ES-I3 (cell line): ENCODE measurements around the gene BABAM2.

Experiments
- H3K36me3 ChIP-seq: 2 replicates; pipeline ENCODE4 v1.6.1; 2013; ENCODE audit warnings: mild to moderate bottlenecking, low read length, control low read depth, moderate library complexity; ENCODE audit not compliant: insufficient read depth
- H3K4me1 ChIP-seq: 2 replicates; pipeline ENCODE4 v1.6.1; 2013; ENCODE audit warnings: mild to moderate bottlenecking, control low read depth, low read length; ENCODE audit not compliant: insufficient read depth
- H3K9ac ChIP-seq: 2 replicates; pipeline ENCODE4 v1.6.1; 2013; ENCODE audit warnings: low read depth, mild to moderate bottlenecking, low read length, moderate library complexity
- H3K9me3 ChIP-seq: 2 replicates; pipeline ENCODE4 v1.6.1; 2013; ENCODE audit warnings: mild to moderate bottlenecking, low read length, moderate library complexity; ENCODE audit not compliant: control insufficient read depth, insufficient read depth

The BABAM2 gene

DNA sequence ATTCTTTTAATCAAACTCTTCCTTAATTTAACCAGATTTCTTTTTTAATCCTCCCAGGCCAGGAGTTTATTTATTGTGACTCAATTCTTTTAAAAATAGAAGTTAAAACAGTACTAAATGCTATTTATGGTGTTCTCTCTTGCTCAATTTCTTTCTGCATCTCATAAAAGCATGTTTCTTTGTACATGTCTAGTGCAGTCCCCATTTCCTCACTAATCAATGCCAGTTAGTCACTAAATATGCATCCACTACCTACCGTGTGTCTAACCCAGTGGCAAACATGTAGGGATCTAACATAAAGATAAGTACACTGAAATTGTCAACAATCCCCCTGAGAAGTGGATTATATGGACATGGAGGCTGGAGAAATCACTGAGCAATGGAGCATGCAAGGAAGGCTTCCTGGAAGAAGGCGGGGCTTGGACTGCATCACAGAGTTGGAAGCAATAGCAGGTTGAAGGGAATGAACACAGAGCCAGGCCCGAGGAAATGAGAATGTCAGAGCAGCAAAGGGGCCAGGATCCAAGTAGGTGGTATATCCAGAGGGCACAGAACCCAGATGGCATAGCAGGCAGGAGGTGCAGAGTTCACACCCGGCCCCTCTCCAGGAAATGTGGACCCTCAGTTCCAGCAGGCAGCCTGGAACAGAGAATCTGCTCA is 396.9 kb downstream of the BABAM2 start:
- Histone ChIP-seq H3K9ac (no peak overlapping the region), H3K9me3 (no peaks in the 10 kb centered on the region), H3K4me1 (peaks cover 4% of the 10 kb centered on the region; the same call in 1 of the 2 replicates), H3K36me3 (no peaks in the 10 kb centered on the region)

DNA sequence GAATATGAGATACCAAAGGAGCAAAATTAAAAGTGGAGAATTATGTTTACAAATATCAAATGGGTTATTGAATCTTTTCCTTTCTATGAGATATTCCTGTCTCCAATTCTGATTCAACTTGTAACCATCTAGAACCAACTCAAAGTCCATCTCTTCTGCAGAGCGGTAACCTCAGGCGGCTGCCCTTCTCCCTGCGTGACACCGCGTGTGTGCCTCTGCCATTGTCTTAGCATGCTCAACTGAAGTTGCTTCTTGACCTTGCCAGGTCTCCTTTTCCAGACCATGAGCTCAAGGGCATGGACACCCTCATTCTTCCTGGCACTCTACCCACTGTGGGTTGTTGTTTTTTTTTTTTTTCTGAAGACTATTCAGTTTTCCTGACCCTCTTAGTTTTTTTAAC is 398.1 kb downstream of the BABAM2 start:
- Histone ChIP-seq H3K4me1 (peaks cover 4% of the 10 kb centered on the region; the same call in 1 of the 2 replicates), H3K9me3 (no peaks in the 10 kb centered on the region), H3K9ac (no peak overlapping the region), H3K36me3 (no peaks in the 10 kb centered on the region)

DNA sequence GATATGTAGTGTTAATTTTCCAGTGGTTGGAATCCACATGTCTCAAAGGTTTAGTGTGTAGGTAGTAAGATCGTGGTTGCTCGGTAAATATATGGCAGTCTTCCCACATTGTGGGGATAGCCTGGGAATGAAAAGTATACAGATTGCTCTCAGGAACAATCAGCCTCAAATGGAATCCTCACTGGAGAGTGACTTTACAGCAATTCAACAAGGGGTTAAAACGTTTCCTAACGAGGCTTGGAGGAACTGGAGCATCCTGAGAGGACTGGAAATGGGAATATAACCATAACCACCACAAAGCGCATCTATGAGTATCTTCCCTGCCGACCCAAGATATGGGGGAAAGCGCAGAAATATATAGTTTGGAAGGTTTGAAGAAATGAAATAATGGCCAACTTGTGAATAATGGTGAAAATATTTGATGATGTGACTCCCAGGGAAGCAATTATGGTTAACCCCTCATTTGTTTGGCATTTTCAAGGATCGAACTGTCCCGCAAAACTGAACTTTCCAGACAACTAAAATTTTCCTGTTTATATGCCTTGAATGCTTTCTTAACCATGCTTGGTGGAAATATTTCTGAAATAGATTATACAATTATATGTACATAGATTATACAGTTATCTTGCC is 401.4 kb downstream of the BABAM2 start:
- Histone ChIP-seq H3K4me1 (no peaks in the 10 kb centered on the region), H3K9me3 (no peaks in the 10 kb centered on the region), H3K36me3 (no peaks in the 10 kb centered on the region), H3K9ac (no peak overlapping the region)

DNA sequence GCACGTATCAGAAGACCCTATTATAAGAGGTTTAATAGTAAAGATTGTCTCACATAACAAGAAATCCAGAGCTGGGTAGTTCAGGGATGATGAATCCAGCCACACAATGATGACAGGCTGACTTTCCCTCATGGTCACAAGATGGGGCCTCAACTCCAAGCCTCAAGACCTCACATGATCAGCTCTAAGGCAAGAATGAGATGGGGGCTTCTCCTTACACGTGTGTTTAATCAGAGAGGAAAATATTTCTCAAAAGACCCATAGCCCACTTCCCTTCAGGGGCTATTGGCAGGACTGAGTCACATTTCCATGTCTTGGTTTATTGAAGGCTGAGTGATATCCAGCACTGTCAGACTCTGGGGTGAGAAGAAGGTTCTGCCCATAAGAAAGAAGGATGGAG is 402.0 kb downstream of the BABAM2 start:
- Histone ChIP-seq H3K9ac (no peak overlapping the region), H3K36me3 (no peaks in the 10 kb centered on the region), H3K4me1 (peaks cover 2% of the 10 kb centered on the region; the same call in 1 of the 2 replicates), H3K9me3 (no peaks in the 10 kb centered on the region)

GRCh38 chr2:28293416-28293815 is 402.9 kb downstream of the BABAM2 start:
- Histone ChIP-seq H3K4me1 (peaks cover 10% of the 10 kb centered on the region), H3K36me3 (no peaks in the 10 kb centered on the region), H3K9me3 (no peaks in the 10 kb centered on the region), H3K9ac (no peak overlapping the region)

GRCh38 chr2:28294451-28294850 is 403.9 kb downstream of the BABAM2 start:
- Histone ChIP-seq H3K4me1 (peaks cover 14% of the 10 kb centered on the region), H3K9me3 (no peaks in the 10 kb centered on the region), H3K36me3 (no peaks in the 10 kb centered on the region), H3K9ac (no peak overlapping the region)

DNA sequence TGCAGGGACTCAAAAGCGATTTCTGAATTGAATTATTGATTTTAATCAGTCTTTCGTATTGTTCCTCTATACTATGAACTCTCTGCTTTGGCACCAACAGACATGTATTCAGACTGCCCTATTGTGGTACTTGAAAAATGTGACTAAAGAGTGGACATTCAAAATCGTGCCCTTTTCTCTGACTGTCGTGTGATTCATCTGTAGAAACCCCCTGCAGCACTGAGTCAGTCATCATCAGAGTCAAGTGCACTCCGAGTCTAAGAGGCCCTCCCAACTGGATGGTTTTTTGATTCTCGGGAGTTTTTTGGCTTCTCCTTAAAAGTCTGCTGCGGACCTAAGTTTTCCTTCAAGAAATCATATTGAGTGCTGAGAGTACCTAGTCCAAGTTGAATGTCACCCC is 405.7 kb downstream of the BABAM2 start:
- Histone ChIP-seq H3K4me1 (peaks cover 14% of the 10 kb centered on the region), H3K36me3 (no peaks in the 10 kb centered on the region; the same call in 1 of the 2 replicates), H3K9ac (no peak overlapping the region)

DNA sequence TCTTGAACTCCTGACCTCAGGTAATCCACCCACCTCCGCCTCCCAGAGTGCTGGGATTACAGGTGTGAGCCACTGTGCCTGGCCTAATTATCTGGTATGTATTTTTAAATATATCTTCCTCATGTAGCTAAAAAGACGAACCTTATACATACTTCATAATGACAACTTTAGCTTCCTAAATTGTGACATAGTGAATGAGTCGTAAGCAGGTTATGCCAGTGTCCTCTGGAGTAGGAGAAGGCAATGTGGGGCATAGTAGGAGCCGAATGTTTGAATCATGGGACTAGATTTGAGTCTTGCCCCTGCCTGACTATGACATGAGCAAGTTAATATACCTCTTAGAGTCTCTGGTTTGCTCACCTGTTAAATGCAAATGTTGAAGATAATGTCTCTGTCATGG is 406.4 kb downstream of the BABAM2 start:
- Histone ChIP-seq H3K4me1 (peaks cover 14% of the 10 kb centered on the region), H3K36me3 (no peaks in the 10 kb centered on the region; the same call in 1 of the 2 replicates), H3K9ac (no peak overlapping the region), H3K9me3 (no peaks in the 10 kb centered on the region)

More for the DNA sequence above, 405.7 kb downstream of the BABAM2 start:
- H3K9me3 ChIP-seq: no peaks in the 10 kb centered on the region

GRCh38 chr2:28297531-28297930 is 407.0 kb downstream of the BABAM2 start:
- no peak overlapping the region for H3K9ac ChIP-seq
- H3K36me3 ChIP-seq: no peaks in the 10 kb centered on the region; the same call in 1 of the 2 replicates
- peaks cover 14% of the 10 kb centered on the region for H3K4me1 ChIP-seq
- H3K9me3 ChIP-seq: no peaks in the 10 kb centered on the region

- Histone ChIP-seq H3K9me3 (no peaks in the 10 kb centered on the region), H3K9ac (no peak overlapping the region), H3K36me3 (no peaks in the 10 kb centered on the region; the same call in 1 of the 2 replicates), H3K4me1 (peaks cover 14% of the 10 kb centered on the region)
These were observed 407.9 kb downstream of the BABAM2 start for GRCh38 chr2:28298406-28298805.

GRCh38 chr2:28300485-28301341 is 410.2 kb downstream of the BABAM2 start:
- Histone ChIP-seq H3K4me1 (peaks cover 14% of the 10 kb centered on the region), H3K9me3 (peaks cover 4% of the 10 kb centered on the region), H3K9ac (no peak overlapping the region), H3K36me3 (no peaks in the 10 kb centered on the region; the same call in 1 of the 2 replicates)

DNA sequence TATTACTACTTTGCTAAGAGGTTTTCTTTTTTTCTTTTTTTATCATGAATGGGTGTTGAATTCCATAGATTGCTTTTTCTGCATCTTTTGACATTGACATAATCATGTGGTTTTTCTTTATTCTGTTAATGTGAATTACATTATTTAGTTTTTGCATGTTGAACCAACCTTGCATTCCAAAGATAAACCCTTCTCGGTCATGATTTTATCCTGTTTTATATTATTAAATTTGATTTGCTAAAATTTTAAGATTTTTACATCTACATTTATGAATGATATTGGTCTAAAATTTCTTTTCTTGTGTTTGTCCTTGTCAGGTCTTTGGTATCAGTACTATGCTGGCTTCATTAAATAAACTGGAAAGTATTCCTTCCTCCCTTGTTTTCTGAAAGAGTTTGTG is 414.7 kb downstream of the BABAM2 start:
- Histone ChIP-seq H3K9me3 (peaks cover 4% of the 10 kb centered on the region), H3K36me3 (no peaks in the 10 kb centered on the region; the same call in 1 of the 2 replicates), H3K4me1 (no peaks in the 10 kb centered on the region), H3K9ac (no peak overlapping the region)

DNA sequence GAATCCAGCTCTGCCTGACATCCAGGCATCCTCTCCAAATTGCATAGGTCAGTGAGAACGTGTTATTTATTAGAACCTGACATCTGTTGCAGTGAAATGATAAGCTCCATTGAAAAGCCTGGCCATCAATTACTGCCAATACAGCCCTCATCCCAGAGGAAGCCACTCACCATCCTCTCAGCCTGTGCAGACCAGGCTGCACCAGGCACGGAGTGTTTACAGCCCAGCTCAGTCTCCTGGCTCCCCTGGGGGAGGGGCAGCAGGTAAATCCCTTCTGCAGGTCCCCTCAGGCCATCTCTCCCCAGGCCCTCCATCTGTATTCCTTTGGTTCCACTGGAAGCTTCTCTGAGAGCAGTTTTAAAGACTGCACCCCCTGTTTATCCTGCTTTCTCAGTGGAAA is 419.6 kb downstream of the BABAM2 start:
- H3K4me1 ChIP-seq: no peaks in the 10 kb centered on the region
- no peaks in the 10 kb centered on the region for H3K36me3 ChIP-seq
- no peaks in the 10 kb centered on the region for H3K9me3 ChIP-seq
- H3K9ac ChIP-seq: no peak overlapping the region

- no peaks in the 10 kb centered on the region for H3K36me3 ChIP-seq
- no peak overlapping the region for H3K9ac ChIP-seq
- no peaks in the 10 kb centered on the region for H3K4me1 ChIP-seq
- no peaks in the 10 kb centered on the region for H3K9me3 ChIP-seq
These were observed 421.2 kb downstream of the BABAM2 start for GRCh38 chr2:28311660-28312249.
